Activated naive CD4-positive, alpha-beta T cell treated with anti-CD3 and anti-CD28 coated beads, Interleukin-2, amount 50 U/mL, for 16 hours (primary cell): ENCODE results near the gene DCC.

ENCODE experiments used
- DNase-seq: peaks from one replicate; pipeline ENCODE4 v3.0.0-alpha.2; 2020

Gene DCC, protein sequence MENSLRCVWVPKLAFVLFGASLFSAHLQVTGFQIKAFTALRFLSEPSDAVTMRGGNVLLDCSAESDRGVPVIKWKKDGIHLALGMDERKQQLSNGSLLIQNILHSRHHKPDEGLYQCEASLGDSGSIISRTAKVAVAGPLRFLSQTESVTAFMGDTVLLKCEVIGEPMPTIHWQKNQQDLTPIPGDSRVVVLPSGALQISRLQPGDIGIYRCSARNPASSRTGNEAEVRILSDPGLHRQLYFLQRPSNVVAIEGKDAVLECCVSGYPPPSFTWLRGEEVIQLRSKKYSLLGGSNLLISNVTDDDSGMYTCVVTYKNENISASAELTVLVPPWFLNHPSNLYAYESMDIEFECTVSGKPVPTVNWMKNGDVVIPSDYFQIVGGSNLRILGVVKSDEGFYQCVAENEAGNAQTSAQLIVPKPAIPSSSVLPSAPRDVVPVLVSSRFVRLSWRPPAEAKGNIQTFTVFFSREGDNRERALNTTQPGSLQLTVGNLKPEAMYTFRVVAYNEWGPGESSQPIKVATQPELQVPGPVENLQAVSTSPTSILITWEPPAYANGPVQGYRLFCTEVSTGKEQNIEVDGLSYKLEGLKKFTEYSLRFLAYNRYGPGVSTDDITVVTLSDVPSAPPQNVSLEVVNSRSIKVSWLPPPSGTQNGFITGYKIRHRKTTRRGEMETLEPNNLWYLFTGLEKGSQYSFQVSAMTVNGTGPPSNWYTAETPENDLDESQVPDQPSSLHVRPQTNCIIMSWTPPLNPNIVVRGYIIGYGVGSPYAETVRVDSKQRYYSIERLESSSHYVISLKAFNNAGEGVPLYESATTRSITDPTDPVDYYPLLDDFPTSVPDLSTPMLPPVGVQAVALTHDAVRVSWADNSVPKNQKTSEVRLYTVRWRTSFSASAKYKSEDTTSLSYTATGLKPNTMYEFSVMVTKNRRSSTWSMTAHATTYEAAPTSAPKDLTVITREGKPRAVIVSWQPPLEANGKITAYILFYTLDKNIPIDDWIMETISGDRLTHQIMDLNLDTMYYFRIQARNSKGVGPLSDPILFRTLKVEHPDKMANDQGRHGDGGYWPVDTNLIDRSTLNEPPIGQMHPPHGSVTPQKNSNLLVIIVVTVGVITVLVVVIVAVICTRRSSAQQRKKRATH (N-terminal part only)

GRCh38 chr18:52339891-52340371 is at the start of gene DCC:
Gene DCC (plus strand): TSS chr18:52340197. CDS start chr18:52340788, 591 bp downstream.
- DNase-seq = no peak

- no peak for DNase-seq
Measured at GRCh38 chr18:52310651-52311050, 29.3 kb upstream of the DCC start.

DNA sequence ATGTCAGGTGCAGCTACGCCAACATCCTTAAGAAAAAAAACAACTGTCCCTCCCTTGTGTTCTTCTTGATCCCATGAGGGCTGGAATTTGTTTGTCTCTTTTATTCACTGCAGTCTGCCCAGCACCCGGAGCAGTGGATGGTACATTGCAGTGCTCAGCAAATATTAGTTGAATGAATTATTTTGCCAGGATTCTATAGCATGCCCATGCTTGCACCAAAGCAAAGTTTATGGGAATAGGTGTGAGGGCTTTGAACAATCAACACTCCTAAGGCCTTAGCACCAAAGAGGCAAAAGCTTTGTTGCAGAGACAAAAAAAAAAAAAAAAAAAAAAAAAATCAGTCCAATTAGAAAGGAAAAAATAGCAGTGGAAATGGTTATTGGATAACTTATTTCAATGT is 28.7 kb upstream of the DCC start:
- DNase-seq = no peak

GRCh38 chr18:52312346-52312745 is 27.7 kb upstream of the DCC start:
- no peak for DNase-seq

DNA sequence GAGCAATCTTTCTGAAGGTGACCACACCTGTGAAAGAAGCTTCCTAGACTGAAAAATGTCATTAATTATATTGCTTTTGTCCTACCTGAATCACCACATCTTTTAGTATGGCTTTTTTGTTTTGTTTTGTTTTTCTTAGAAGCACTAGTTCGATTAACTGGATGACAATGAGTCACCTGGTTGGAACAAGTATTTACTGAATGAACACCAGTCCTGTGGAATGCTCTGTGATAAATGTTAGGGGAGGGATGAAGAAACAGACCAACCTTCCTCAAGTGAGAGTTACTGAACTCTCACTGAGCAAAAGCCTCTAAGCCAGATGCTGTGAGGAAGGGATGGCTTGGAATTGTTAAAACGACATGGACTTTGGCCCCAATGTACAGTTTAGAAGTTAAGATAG is 26.8 kb upstream of the DCC start:
- no peak for DNase-seq

GRCh38 chr18:52319424-52319983 is 20.5 kb upstream of the DCC start:
- DNase-seq = no peak

- DNase-seq = no peak
Measured at GRCh38 chr18:52322307-52322706, 17.7 kb upstream of the DCC start.

DNA sequence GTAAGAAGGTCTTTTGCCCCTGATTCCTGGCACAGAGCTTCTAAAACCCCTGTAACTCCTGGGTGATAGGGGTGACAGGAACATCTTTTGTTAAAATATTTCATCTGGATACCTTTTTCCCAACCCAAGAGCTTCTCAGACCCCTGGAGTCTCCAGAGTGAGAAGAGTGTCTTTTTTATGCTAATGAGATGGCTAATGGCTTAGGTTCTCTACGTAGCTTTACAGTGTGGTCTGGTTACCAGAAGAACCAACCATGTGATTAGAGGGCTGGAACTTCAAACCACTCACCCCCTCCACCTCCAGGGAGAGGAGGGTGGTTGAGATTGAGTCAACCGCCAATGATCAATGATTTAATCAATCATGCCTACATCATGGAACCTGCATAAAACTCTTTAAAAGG is 16.2 kb upstream of the DCC start:
- no peak for DNase-seq

- DNase-seq = no peak
Measured at GRCh38 chr18:52325997-52326396, 14.0 kb upstream of the DCC start.

GRCh38 chr18:52333860-52334259 is 6.1 kb upstream of the DCC start:
- DNase-seq = no peak

GRCh38 chr18:52334307-52334706 is 5.7 kb upstream of the DCC start:
- DNase-seq = no peak

GRCh38 chr18:52334896-52335295 is 5.1 kb upstream of the DCC start:
- no peak for DNase-seq

- no peak for DNase-seq
Measured at GRCh38 chr18:52337276-52337675, 2.7 kb upstream of the DCC start.

DNA sequence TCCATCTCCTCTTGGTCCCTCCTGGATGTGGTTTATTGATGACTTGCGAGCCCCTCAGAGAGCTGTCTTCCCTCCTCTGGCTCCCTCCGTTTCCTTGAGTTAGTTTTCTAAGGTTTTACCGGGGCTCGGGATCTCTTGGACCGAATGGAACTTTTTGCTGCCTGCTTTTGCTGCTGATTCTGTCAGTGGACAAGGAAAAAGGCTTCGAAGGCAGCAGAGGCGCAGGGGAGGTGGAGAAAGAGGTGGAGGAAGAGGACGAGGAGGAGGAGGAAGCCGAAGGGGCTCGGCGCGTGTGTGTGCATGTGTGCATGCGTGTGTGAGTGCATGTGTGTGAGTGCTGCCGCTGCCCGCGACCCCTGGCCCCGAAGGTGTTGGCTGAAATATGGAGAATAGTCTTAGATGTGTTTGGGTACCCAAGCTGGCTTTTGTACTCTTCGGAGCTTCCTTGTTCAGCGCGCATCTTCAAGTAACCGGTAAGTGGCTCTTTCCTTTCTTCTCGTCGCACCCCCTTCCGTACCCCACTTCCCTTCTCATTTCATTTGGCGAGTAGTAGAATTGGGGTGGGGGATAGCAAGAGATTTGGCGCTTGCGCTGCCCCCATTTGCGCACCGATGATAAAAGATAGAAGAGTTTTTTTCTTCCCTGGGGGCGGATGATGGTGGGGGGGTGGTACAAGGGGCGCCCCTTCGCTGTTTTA is 557 bp downstream of the DCC start:
- DNase-seq = no peak

GRCh38 chr18:52341103-52341432 is 1.1 kb downstream of the DCC start:
- DNase-seq = no peak

DNA sequence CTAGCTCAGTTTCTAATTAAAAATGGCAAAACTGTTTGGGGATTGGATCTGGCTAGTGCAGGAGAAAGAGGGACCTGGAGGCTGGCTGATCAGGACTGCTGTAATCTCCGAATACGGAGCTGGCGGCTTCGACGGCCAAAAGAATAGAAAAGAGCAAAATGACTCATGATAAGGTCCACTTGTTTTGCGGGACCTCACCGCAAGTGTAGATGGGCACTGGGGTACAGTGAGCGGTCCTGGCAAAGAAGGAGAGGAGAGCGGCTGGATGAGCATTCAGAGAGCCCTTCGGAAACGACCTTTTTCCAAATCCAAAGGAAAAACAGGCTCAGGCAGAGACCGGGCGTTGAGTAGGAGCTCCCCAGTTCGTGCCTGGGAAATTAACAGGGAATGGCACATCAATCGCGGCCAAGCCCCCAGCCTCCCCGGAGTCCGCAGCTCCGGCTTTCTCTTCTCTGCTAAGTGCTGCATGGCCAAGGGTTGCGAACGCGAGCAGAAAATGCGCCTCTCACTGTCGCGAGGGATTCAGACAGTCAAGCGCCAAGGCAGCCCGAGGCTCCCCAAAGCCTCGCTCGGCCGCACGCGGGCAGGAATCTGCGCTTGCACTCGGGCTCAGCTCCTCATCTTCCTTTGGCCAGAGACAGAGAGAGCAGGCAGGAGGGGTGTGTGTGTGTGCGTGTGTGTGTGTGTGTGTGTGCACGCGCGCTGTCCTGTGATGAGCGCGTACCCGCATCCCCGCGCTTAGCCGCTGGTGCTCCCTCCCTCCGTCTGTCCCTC is 1.8 kb downstream of the DCC start:
- DNase-seq = no peak

- DNase-seq = no peak
Measured at GRCh38 chr18:52342456-52342855, 2.5 kb downstream of the DCC start.

DNA sequence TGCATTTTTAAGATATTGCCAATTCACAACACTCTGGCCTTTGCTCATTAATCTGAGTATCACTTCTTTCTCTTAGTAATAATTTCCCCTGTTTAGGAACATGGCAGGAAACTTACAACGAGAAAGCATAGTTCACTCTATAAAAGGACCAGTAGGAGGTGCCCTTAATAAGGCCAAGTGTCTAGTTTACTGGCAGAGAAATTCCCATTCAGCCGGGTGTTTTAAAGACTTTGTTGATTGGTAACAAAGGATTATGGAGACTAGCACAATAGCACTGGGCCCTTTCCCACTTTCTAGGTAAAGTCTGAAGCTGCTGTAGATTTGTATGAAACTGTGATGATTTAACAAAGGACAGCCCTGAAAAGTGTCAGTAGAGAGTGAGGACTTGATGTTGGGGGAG is 3.1 kb downstream of the DCC start:
- no peak for DNase-seq

- no peak for DNase-seq
Measured at GRCh38 chr18:52343731-52344340, 3.8 kb downstream of the DCC start.

GRCh38 chr18:52344881-52345280 is 4.9 kb downstream of the DCC start:
- DNase-seq = no peak

DNA sequence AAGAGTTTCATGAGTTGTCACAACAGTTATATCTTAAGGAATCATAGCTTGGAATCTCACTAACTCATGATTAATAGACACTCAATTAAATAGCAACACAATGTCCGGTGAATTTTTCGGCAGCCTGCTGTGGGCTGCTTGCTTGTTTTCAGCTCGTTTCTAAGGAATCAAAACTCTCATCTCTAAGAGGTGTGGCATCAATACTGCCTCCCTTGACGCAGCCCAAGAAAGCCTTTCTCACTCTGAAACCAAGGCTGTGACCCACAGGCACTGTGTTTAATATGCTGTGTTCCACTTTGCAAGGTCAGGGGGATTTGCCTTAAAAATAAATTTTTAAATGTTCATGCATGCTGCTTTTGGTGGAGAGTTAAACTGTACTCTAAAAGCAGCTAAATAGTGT is 5.4 kb downstream of the DCC start:
- no peak for DNase-seq
